Raji (cell line): ENCODE measurements around the gene PLEKHG3.

Source experiments
- POLR2A ChIP-seq: IDR thresholded peaks from 2 replicates; pipeline ENCODE4 v1.6.1; 2011; ENCODE audit warnings: low read depth, low read length, control low read depth; ENCODE audit not compliant: insufficient read depth

Gene PLEKHG3

GRCh38 chr14:64769096-64770020, 65.1 kb downstream of the PLEKHG3 start:
- no peak for TF ChIP-seq POLR2A

GRCh38 chr14:64770751-64771150, 66.5 kb downstream of the PLEKHG3 start:
- no peak for TF ChIP-seq POLR2A

- TF ChIP-seq POLR2A, result no peak
Observed at GRCh38 chr14:64771161-64771560, 66.9 kb downstream of the PLEKHG3 start.

DNA sequence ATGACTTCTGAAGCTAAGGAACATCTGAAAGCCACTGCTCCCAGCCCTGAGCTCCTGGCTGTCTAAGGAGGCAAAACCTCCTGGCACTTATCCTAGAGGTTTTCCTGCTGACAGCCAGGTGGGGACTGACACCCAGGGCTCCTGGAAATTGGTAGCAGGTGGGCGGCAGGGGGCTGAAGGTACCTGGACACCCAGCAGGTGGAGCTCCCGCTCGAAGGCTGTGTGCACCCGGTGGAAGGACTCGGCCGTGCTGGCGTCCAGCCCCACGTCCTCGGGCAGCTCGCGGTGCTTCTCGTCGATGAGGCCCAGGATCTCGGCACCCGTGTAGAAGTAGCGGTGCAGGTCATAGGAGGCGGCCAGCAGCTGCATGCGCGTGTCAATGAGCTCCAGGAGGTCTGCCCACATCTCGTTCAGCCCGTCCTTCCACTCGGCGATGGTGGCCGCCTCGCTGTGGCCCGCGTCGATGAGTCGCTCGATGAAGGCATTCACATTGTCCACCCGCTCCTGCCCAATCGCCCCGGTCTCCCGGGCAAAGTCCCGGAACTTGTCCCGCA, 68.2 kb downstream of the PLEKHG3 start:
- TF ChIP-seq POLR2A, result no peak

DNA sequence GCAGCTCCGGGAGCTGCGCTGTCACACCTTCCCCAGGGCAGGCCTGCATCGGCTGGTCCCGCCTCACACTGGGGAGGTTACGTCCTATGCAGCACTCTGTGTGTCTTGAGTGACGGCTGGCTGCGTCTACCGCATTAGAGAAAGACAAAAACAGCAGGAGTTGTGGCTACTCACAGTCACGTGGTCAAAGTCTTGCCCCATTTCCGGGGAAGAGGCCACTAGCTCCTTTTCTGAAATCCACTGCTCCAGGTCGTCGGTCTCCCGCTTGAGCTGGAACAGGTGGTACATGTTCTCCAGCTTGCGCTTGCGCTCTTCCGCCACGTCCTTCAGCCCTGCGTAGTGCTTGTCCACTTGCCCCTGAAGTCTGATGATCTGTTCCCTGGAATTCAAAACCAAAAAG, 68.8 kb downstream of the PLEKHG3 start:
- TF ChIP-seq POLR2A, result no peak

- no peak for TF ChIP-seq POLR2A
Observed at GRCh38 chr14:64773577-64773976, 69.4 kb downstream of the PLEKHG3 start.

GRCh38 chr14:64774272-64774671, 70.0 kb downstream of the PLEKHG3 start:
- no peak for TF ChIP-seq POLR2A

DNA sequence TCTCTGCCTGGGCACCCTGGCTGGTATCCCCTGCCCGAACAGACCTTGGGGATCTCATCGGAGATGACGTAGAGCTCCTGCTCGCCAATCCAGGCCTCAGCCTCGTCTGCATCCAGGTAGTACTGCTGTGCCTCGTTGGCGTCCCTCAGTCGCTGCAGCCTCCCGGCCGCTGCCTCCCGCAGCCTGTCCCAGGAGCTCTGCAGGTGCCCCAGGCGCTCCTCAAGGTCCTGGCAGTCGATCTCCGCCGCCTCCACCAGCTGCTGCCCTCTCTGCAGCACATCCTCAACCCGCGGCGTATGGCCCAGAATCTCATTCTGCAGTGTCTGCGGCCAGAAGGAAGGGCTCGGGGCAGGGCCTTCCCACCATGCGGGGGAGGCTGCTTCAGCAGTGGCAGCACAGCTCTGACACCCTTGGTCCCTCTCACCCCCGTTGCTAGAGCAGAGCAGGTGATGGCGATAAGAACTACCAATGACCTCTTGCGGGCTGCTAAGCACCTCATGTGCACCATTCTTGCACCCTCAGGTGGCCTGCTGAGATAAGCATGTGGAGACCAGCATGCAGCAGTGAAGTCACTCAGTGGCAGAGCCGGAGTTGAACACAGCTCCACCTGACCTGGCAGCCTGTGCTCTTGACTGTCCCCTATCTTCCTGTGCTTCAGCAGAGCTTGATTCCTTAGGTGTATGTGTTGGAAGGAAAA, 71.0 kb downstream of the PLEKHG3 start:
- no peak for TF ChIP-seq POLR2A

GRCh38 chr14:64777461-64777860, 73.2 kb downstream of the PLEKHG3 start:
- no peak for TF ChIP-seq POLR2A

DNA sequence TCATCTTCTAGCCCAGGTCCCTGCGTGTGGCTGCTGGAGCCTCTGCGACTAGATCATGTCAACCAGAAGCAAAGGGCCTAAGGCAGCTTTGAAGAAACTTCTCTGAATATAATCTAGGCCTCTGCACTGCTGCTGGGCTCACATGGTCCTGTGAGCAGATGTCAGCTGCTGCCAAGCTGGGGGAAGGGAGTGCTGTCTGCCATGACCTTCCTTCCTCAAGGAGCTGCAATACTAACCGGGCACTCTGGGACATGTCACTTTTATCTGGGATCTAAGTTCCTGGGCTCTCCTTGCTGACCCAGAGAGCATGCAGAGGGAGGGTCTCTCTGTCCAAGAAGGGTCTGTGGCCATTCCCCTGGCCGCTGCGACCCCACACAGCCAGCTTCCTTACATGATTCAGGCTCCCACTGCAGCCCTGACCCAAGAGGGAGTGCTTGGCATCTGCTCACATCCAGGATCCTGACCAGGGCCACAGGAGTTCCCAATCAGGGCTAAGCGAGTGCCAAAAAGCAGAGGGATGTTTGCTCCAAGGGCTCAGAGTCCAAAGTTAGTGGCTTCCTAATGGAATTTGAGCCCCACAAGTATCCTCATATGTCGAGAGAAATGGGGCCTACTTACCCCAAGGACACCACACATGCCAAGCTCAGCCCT, 74.0 kb downstream of the PLEKHG3 start:
- no peak for TF ChIP-seq POLR2A

DNA sequence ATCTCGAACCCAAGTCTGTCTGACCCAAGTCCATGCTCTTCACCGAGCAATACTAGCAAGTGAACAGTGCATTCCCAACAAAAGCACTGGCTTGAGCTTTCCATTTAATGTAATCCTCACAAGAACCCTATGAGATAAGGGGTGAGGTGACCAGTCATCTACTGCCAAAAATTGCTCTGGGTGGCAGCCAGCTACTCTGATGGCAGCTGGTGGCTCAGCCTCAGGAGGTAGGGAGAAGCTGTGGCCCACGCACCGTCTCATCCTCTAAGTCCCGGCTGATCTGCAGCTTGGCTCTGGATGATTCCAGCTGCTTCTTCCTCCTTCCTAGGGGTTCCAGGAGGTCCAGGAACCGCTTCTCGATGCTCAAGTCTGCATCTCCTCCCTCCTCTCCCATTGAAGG, 75.2 kb downstream of the PLEKHG3 start:
- no peak for TF ChIP-seq POLR2A

- TF ChIP-seq POLR2A, result no peak
Observed at GRCh38 chr14:64782196-64782595, 78.0 kb downstream of the PLEKHG3 start.

DNA sequence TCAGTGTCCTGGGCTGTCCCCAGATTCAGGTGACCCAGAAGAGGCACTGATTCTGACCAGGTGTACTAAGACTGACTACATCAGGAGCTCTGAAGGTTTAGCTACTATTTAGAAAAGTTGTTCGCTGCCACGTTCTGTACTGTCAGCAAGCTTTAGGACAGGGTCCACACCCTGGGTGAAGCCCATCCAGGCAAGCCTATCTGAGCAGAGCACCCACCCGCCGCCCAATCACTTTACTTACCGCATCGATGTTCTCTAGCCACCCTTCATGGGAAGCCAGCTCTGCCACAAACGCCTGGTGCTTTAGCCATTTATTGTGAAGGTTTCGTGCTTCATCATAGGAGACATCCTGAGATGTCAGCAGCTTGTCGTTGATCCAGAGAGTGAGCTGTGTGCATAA, 79.8 kb downstream of the PLEKHG3 start:
- no peak for TF ChIP-seq POLR2A

DNA sequence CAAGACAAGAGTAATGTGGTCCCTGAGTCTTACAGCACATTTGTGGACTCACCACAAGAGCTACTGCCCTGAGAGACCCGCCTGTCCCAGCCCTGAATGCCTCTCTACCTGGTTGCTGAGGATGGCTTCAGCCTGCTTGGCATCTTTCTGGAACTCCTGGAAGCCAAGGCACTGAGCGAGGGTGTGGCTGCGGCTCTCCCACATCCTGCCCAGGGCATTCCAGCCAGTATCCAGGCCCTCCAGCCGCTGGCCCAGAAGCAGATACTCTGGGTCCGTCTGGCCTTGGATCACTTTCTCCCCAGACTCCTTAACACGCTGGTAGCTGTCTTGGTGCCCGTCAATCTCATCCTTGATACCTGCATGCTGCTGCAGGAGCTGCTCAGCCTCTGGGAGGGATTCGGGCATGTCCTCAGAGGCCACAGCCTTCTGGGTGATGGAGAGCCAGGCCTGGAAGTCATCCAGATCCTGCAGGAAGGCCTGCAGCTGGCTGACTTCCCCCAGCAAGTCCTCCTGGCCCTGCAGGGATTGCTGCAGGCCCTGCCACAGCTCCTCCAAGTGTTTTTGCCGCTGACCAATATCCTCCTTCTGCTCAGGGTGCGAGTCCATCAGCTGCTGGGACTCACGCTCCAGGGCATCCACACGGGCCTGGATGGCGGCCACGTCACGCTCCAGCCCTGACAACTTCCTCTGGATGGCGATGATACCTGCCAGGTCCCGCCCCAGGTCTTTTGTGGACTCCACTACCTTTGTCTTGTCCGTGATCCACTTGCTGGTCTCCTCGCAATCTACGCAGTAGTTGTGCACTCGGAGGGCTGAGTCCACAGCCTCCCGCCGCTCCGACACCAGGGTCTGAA, 82.3 kb downstream of the PLEKHG3 start:
- TF ChIP-seq POLR2A, result no peak
